GM12872 (cell line): ENCODE results near the gene ASPHD2.

Experiments used
- CTCF ChIP-seq: IDR thresholded peaks from 3 replicates; pipeline ENCODE4 v1.5.1; 2011; ENCODE audit warnings: low read depth, mild to moderate bottlenecking, low read length, moderate library complexity; ENCODE audit not compliant: insufficient read depth

Gene ASPHD2

GRCh38 chr22:26428515-26429457 lies at the start of gene ASPHD2:
Gene ASPHD2 (plus strand): TSS chr22:26429260. CDS start chr22:26433616, 4,356 bp downstream.
- TF ChIP-seq CTCF: no peak

GRCh38 chr22:26380072-26380830 lies 48.8 kb upstream of the ASPHD2 start:
- TF ChIP-seq CTCF: no peak

- TF ChIP-seq CTCF: no peak
Observed at GRCh38 chr22:26382782-26383181, 46.3 kb upstream of the ASPHD2 start.

GRCh38 chr22:26383968-26384556 lies 45.0 kb upstream of the ASPHD2 start:
- TF ChIP-seq CTCF: no peak

GRCh38 chr22:26385164-26385563 lies 43.9 kb upstream of the ASPHD2 start:
- TF ChIP-seq CTCF: no peak

GRCh38 chr22:26389125-26389524 lies 39.9 kb upstream of the ASPHD2 start:
- TF ChIP-seq CTCF: no peak

GRCh38 chr22:26391091-26391490 lies 38.0 kb upstream of the ASPHD2 start:
- TF ChIP-seq CTCF: no peak
